ENCODE measurements around the gene SCAF1.

GRCh38 chr19:49683814-49684250 is 41.8 kb downstream of the SCAF1 start:
- TF ChIP-seq, protein P1, sequence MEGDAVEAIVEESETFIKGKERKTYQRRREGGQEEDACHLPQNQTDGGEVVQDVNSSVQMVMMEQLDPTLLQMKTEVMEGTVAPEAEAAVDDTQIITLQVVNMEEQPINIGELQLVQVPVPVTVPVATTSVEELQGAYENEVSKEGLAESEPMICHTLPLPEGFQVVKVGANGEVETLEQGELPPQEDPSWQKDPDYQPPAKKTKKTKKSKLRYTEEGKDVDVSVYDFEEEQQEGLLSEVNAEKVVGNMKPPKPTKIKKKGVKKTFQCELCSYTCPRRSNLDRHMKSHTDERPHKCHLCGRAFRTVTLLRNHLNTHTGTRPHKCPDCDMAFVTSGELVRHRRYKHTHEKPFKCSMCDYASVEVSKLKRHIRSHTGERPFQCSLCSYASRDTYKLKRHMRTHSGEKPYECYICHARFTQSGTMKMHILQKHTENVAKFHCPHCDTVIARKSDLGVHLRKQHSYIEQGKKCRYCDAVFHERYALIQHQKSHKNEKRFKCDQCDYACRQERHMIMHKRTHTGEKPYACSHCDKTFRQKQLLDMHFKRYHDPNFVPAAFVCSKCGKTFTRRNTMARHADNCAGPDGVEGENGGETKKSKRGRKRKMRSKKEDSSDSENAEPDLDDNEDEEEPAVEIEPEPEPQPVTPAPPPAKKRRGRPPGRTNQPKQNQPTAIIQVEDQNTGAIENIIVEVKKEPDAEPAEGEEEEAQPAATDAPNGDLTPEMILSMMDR (IDR thresholded peaks at IDR 0.05) = no peak
- no peak for TF ChIP-seq POLR2A (IDR thresholded peaks at IDR 0.05)
